Metanephros (tissue), 2 donors: Measurements from ENCODE around the gene IRF3. TPM values are rescaled to one million over a fixed set of nuclear protein-coding genes. Genes with fewer than 3 reads are reported as not detected.

Experiments
- small RNA-seq: library from RNA; depleted of rRNA; stranded (forward); fragments of <200 nt; gene quantifications from one replicate; pipeline ENCODE3, GENCODE V24; 2014; ENCODE audit warnings: low replicate concordance
- total RNA-seq: library from RNA; depleted of rRNA; stranded (reverse); fragments of >200 nt; gene quantifications from one replicate; pipeline ENCODE4 v1.2.3, GENCODE V29; 2014

IRF3 gene, protein sequence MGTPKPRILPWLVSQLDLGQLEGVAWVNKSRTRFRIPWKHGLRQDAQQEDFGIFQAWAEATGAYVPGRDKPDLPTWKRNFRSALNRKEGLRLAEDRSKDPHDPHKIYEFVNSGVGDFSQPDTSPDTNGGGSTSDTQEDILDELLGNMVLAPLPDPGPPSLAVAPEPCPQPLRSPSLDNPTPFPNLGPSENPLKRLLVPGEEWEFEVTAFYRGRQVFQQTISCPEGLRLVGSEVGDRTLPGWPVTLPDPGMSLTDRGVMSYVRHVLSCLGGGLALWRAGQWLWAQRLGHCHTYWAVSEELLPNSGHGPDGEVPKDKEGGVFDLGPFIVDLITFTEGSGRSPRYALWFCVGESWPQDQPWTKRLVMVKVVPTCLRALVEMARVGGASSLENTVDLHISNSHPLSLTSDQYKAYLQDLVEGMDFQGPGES
- total RNA-seq, result 52.4 TPM

DNA sequence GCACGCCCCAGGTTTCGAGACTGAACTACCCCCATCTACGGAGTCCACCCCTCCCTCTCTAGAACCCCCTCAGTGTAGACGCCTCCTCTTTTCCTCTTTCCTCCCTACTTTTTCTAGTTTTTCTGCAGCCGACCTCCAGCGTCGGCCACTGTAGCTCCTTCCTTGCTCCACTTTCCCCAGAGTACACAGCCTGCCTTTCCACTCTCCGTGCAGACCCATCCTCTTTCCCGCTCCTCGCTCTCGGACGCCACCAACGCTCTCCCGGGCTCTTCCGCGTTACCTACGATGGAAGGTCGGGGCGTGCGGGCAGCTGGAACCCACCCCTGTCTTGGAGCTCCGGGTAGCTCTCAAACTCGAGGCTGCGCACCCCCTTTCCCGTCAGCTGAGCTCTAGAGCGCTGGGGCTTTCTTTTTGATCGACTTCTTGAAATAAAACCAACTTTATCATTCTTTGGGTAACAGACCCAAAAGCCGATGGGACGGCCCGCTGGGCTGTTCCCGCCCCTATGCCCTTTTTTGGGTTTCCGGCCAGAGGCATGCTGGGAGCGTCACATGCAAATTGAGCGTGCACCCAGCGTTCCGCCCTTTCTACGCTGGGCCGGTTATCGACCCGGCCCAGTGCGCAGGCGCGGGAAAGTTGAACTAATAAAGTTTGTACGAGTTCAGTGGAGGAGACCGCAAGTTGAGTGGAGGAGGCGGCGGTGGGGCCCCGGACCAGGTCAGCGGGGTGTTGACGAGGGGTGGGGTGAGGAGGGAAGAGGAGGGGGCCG, at the start of gene IRF3, which contains the start of gene BCL2L12:
Gene IRF3, minus strand, starts transcription at position 507 of the 769 bp plus-strand sequence. CDS start 1,019 bp downstream, outside the sequence.
Gene BCL2L12, plus strand, starts transcription at position 583 of the 769 bp plus-strand sequence. CDS start 760 bp downstream, outside the sequence.

DNA sequence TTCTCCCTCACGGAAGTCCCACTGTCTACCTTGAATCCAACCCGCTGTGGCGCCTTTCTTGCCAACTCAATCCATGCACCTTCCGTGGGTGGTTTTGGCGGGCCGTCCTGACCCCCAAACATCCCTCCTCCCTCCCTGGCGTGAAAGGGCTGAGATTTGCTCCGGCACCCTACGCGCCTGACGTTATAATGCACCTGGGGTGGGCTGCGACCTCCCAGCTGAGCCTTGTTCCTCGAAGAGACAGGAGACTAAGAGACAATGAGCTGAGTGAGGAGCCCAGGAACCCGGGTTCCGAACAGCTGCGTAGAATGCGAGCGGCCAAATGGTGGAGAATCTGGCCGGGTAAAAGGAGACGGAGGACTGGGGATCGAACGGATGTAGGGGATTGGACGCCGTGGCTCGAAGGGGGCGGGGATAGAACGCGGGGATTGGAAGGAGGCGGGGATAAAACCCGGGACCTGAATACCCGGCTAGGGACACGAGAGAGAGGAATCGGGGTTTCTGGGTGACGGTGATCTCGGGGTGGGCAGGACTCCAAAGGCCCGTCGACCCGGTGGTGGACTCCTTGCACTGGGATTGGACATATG, 25.1 kb upstream of the IRF3 start, which contains the start of gene CPT1C:
Gene CPT1C, plus strand, starts transcription at position 461 of the 587 bp plus-strand sequence. CDS start 1,137 bp downstream, outside the sequence.

DNA sequence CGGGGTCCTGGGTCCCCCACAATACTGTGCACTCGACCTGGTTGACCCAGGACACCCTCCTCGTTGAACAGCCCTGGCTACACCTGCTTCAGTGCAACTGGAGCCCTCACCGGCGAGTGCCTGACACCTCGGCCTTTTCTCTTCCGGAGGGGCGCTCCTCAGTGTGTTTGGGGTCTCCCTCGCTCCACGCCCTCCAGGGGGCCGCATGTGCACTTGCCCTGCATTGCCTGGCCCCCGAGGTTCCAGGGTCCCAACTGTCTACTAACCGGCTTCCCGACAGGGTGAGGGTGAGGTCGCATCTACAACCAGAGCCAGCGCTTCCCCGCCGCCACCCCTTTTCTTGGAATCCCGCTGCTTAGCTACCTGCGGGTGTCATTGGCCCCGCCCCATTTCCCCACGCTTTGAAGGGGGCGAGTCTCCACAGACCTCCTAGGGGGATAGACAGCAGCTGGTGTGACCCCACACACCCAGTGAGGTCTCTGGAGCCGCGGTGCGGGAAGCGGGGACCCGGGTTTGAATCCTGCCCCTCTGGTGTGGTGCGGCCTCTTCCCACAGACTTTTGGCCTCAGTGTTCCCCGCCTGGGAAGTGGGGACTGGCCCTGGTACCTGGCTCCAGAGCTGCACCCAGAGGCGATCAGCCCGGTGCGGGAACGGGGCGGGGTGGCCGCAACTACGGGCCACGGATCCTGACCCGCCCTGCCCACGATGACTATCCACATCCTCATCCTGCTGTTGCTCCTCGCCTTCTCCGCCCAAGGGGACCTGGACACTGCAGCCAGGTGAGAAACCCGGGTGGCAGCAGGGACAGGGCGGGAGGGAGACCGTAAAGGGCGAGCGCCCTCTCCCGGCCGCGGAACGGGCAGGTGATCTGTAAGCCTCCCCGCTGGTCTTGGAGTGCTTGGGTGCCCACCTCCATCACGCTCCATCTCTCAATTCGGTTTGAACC, 23.7 kb upstream of the IRF3 start, which contains the start of gene ADM5:
Gene ADM5, plus strand, starts transcription at position 462 of the 946 bp plus-strand sequence. Its CDS starts 244 bp downstream, at position 706.

GRCh38 chr19:49677231-49677900, 11.7 kb upstream of the IRF3 start, which contains the start of gene PRMT1:
Gene PRMT1, plus strand, starts transcription at chr19:49677271. Its CDS starts 10 bp downstream, at chr19:49677281.

GRCh38 chr19:49641688-49642491, 23.8 kb downstream of the IRF3 start, which contains the start of gene SCAF1:
Gene SCAF1, plus strand, starts transcription at chr19:49642209. Its CDS starts 2,818 bp downstream, at chr19:49645027.

GRCh38 chr19:49640113-49640898, 25.4 kb downstream of the IRF3 start, which contains the start of gene RRAS:
Gene RRAS, minus strand, starts transcription at chr19:49640143. Its CDS starts 45 bp downstream, at chr19:49640098.

Small RNA genes lying within 50 kb of the gene (small RNA-seq; reads per million reads assigned to genes)
- gene MIR5088, result not detected

Other genes starting within 250 kb of the IRF3 start
- gene PTH2, start 242.4 kb downstream of the IRF3 start, total RNA-seq, result not detected
- gene GFY, start 240.5 kb downstream of the IRF3 start, total RNA-seq, result not detected
- 2.8 TPM for gene SLC17A7, start 224.3 kb downstream of the IRF3 start, total RNA-seq
- 76.4 TPM for gene PIH1D1, start 214.0 kb downstream of the IRF3 start, total RNA-seq
- gene ALDH16A1, start 212.6 kb downstream of the IRF3 start, total RNA-seq, result 43.6 TPM
- gene FLT3LG, start 191.6 kb downstream of the IRF3 start, total RNA-seq, result 3.1 TPM
- gene RPL13A, start 178.2 kb downstream of the IRF3 start, total RNA-seq, result 2,667 TPM
- gene RPS11, start 169.4 kb downstream of the IRF3 start, total RNA-seq, result 2,754 TPM
- gene FCGRT, start 153.2 kb downstream of the IRF3 start, total RNA-seq, result 205 TPM
- gene RCN3, start 137.9 kb downstream of the IRF3 start, total RNA-seq, result 33.7 TPM
- gene NOSIP, start 85.3 kb downstream of the IRF3 start, total RNA-seq, result 81.5 TPM
- 5.0 TPM for gene PRRG2, start 84.5 kb downstream of the IRF3 start, total RNA-seq
- gene PRR12, start 74.7 kb downstream of the IRF3 start, total RNA-seq, result 17.0 TPM
- 14.7 TPM for gene RRAS, start 25.7 kb downstream of the IRF3 start, total RNA-seq
- gene SCAF1, start 23.6 kb downstream of the IRF3 start, total RNA-seq, result 30.1 TPM
- gene BCL2L12, start 76 bp upstream of the IRF3 start, total RNA-seq, result 13.0 TPM
- gene PRMT1, start 11.4 kb upstream of the IRF3 start, total RNA-seq, result 246 TPM
- 0.76 TPM for gene ADM5, start 23.7 kb upstream of the IRF3 start, total RNA-seq
- gene CPT1C, start 25.3 kb upstream of the IRF3 start, total RNA-seq, result 10.9 TPM
- 0.18 TPM for gene TSKS, start 97.4 kb upstream of the IRF3 start, total RNA-seq
- 93.1 TPM for gene AP2A1, start 101.1 kb upstream of the IRF3 start, total RNA-seq
- gene FUZ, start 147.4 kb upstream of the IRF3 start, total RNA-seq, result 29.6 TPM
- gene MED25, start 152.4 kb upstream of the IRF3 start, total RNA-seq, result 47.2 TPM
- gene PTOV1, start 185.3 kb upstream of the IRF3 start, total RNA-seq, result 167 TPM
- 65.4 TPM for gene PNKP, start 201.7 kb upstream of the IRF3 start, total RNA-seq
- 12.1 TPM for gene AKT1S1, start 211.5 kb upstream of the IRF3 start, total RNA-seq
- 26.9 TPM for gene TBC1D17, start 211.8 kb upstream of the IRF3 start, total RNA-seq
- 2.2 TPM for gene IL4I1, start 231.0 kb upstream of the IRF3 start, total RNA-seq